Body of pancreas (tissue), 4 donors: Measurements from ENCODE around the gene FXN.

Experiments
- POLR2A ChIP-seq, 3 donors: fragments of 450-650 bp; IDR thresholded peaks; one replicate each; pipeline ENCODE4 v1.6.1; 2016; ENCODE audit warnings: antibody characterized with exemption in 3 of 3, mild to moderate bottlenecking in 2 of 3
- TF ChIP-seq, protein P1 (sequence below), 7 experiments: fragments of 450-650 bp in 4 of 7; fragments of 200-600 bp in 3 of 7; sonication (generic) in 3 of 7; IDR thresholded peaks; one replicate each; pipeline ENCODE4 v1.5.1; 2016 to 2019; ENCODE audit warnings: antibody characterized with exemption in 7 of 7

DNA sequence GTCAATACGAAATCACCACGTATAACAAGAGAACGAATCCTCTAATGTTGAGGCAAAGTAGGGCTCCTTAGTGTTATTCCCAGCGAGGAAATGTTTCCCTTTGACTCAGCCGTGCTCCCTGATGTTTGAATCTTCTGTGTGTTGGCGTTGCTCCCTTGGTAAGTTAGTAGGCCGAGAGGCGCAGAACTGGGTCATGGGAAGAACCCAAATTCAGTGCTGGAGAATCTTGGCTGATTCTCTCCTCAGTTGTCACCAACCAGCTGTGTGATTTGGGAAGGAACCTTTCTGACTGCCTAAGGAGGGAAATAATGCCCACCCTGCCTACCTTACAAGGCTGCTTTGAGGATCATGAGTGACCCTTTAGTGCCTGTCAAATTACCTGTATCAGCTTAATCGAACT lies 44.1 kb upstream of the FXN start:
- TF ChIP-seq, protein P1, sequence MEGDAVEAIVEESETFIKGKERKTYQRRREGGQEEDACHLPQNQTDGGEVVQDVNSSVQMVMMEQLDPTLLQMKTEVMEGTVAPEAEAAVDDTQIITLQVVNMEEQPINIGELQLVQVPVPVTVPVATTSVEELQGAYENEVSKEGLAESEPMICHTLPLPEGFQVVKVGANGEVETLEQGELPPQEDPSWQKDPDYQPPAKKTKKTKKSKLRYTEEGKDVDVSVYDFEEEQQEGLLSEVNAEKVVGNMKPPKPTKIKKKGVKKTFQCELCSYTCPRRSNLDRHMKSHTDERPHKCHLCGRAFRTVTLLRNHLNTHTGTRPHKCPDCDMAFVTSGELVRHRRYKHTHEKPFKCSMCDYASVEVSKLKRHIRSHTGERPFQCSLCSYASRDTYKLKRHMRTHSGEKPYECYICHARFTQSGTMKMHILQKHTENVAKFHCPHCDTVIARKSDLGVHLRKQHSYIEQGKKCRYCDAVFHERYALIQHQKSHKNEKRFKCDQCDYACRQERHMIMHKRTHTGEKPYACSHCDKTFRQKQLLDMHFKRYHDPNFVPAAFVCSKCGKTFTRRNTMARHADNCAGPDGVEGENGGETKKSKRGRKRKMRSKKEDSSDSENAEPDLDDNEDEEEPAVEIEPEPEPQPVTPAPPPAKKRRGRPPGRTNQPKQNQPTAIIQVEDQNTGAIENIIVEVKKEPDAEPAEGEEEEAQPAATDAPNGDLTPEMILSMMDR (IDR thresholded peaks at IDR 0.05): no peak
- TF ChIP-seq POLR2A (IDR thresholded peaks at IDR 0.05): no peak
